BLaER1 (cell line): ENCODE data around the gene ILRUN.
A peak's percentile ranks its signal among the peaks of the same experiment; 100 is the strongest.
"Not testable (repeated sequence)": the region's sequence is repeated elsewhere in the genome, so short reads cannot be mapped to it uniquely, and the experiment has no call there.

Experiments
- H3K27ac ChIP-seq: shearing (Covaris generic); formaldehyde crosslinking; 2 replicates; pipeline ENCODE4 v1.8.1; 2022
- H3K27me3 ChIP-seq: shearing (Covaris generic); formaldehyde crosslinking; 2 replicates; pipeline ENCODE4 v1.8.1; 2022
- H3K36me3 ChIP-seq: shearing (Covaris generic); formaldehyde crosslinking; 2 replicates; pipeline ENCODE4 v1.8.1; 2022
- H3K4me1 ChIP-seq: shearing (Covaris generic); formaldehyde crosslinking; 2 replicates; pipeline ENCODE4 v1.8.1; 2022
- H3K4me2 ChIP-seq: shearing (Covaris generic); formaldehyde crosslinking; 2 replicates; pipeline ENCODE4 v1.8.1; 2022
- H3K4me3 ChIP-seq: shearing (Covaris generic); formaldehyde crosslinking; 2 replicates; pipeline ENCODE4 v1.8.1; 2022
- H3K9ac ChIP-seq: shearing (Covaris generic); formaldehyde crosslinking; 2 replicates; pipeline ENCODE4 v1.8.1; 2022
- H3K9me3 ChIP-seq: shearing (Covaris generic); formaldehyde crosslinking; 2 replicates; pipeline ENCODE4 v1.8.1; 2022
- H4K20me1 ChIP-seq: shearing (Covaris generic); formaldehyde crosslinking; 2 replicates; pipeline ENCODE4 v1.8.1; 2022
- Cebpa-rat ChIP-seq: shearing (Covaris generic); IDR thresholded peaks from 2 replicates; pipeline ENCODE4 v1.8.1; 2022

ILRUN gene

GRCh38 chr6:34697904-34698559 is 1.5 kb upstream of the ILRUN start:
- no peak overlapping the region for H3K27ac ChIP-seq
- no peak overlapping the region for H3K9ac ChIP-seq

GRCh38 chr6:34697544-34697836 is 923 bp upstream of the ILRUN start:
- peak overlapping the region; percentile 85; the same call in 1 of the 2 replicates for H3K27ac ChIP-seq
- no peak for TF ChIP-seq Cebpa-rat
- H3K4me2 ChIP-seq: peak overlapping the region; percentile 90
- no peaks in the 10 kb centered on the region for H3K9me3 ChIP-seq
- peak overlapping the region; percentile 91 for H3K4me3 ChIP-seq
- H3K36me3 ChIP-seq: 0 out of 2 replicates have a peak, but pooled peaks cover 4% of the 10 kb centered on the region
- H3K4me1 ChIP-seq: peaks cover 38% of the 10 kb centered on the region
- H3K9ac ChIP-seq: peak overlapping the region; percentile 84; the same call in 1 of the 2 replicates
- H3K27me3 ChIP-seq: no peaks in the 10 kb centered on the region
- H4K20me1 ChIP-seq: peaks cover 39% of the 10 kb centered on the region

More at GRCh38 chr6:34697904-34698559, 1.5 kb upstream of the ILRUN start:
- no peaks in the 10 kb centered on the region for H3K36me3 ChIP-seq
- peak overlapping the region; percentile 90; the same call in 1 of the 2 replicates for H3K4me2 ChIP-seq
- TF ChIP-seq Cebpa-rat: no peak
- H3K4me3 ChIP-seq: no peak overlapping the region
- H3K27me3 ChIP-seq: no peaks in the 10 kb centered on the region
- H3K9me3 ChIP-seq: no peaks in the 10 kb centered on the region
- H3K4me1 ChIP-seq: peaks cover 38% of the 10 kb centered on the region
- peaks cover 34% of the 10 kb centered on the region for H4K20me1 ChIP-seq

GRCh38 chr6:34696189-34696738 is 303 bp downstream of the ILRUN start:
- Histone ChIP-seq H3K9me3 (no peaks in the 10 kb centered on the region), H3K27me3 (no peaks in the 10 kb centered on the region), H3K4me1 (peaks cover 38% of the 10 kb centered on the region), H4K20me1 (peaks cover 51% of the 10 kb centered on the region), H3K4me2 (peak overlapping the region; percentile 99), H3K36me3 (0 out of 2 replicates have a peak, but pooled peaks cover 5% of the 10 kb centered on the region), H3K27ac (peak overlapping the region; percentile 87), H3K9ac (peak overlapping the region; percentile 90), H3K4me3 (peak overlapping the region; percentile 91)
- no peak for TF ChIP-seq Cebpa-rat

GRCh38 chr6:34695729-34696188 is 808 bp downstream of the ILRUN start:
- TF ChIP-seq Cebpa-rat: no peak
- Histone ChIP-seq H3K4me2 (peak overlapping the region; percentile 99), H3K9me3 (no peaks in the 10 kb centered on the region), H3K9ac (peak overlapping the region; percentile 90), H3K36me3 (0 out of 2 replicates have a peak, but pooled peaks cover 5% of the 10 kb centered on the region), H4K20me1 (peaks cover 56% of the 10 kb centered on the region), H3K27ac (peak overlapping the region; percentile 87), H3K4me1 (peaks cover 38% of the 10 kb centered on the region), H3K4me3 (peak overlapping the region; percentile 91), H3K27me3 (no peaks in the 10 kb centered on the region)

- no peak overlapping the region for H3K4me3 ChIP-seq
- H3K4me2 ChIP-seq: no peak overlapping the region
- H3K36me3 ChIP-seq: peaks cover 23% of the 10 kb centered on the region
- H3K27me3 ChIP-seq: no peaks in the 10 kb centered on the region
- H3K4me1 ChIP-seq: peaks cover 32% of the 10 kb centered on the region
- no peak overlapping the region for H3K9ac ChIP-seq
- H3K27ac ChIP-seq: no peak overlapping the region
- no peak for TF ChIP-seq Cebpa-rat
- H4K20me1 ChIP-seq: peaks cover 86% of the 10 kb centered on the region
- peaks cover 15% of the 10 kb centered on the region for H3K9me3 ChIP-seq
These were observed 4.3 kb downstream of the ILRUN start for GRCh38 chr6:34692280-34692679.

GRCh38 chr6:34689742-34690141 is 6.8 kb downstream of the ILRUN start:
- TF ChIP-seq Cebpa-rat: no peak
- no peak overlapping the region for H3K27ac ChIP-seq
- H3K9me3 ChIP-seq: peaks cover 16% of the 10 kb centered on the region
- H3K4me2 ChIP-seq: no peak overlapping the region
- H3K4me3 ChIP-seq: no peak overlapping the region
- no peaks in the 10 kb centered on the region for H3K27me3 ChIP-seq
- peaks cover 27% of the 10 kb centered on the region for H3K36me3 ChIP-seq
- H3K9ac ChIP-seq: no peak overlapping the region
- peaks cover 17% of the 10 kb centered on the region for H3K4me1 ChIP-seq
- peaks cover 80% of the 10 kb centered on the region for H4K20me1 ChIP-seq

GRCh38 chr6:34688956-34689355 is 7.6 kb downstream of the ILRUN start:
- Histone ChIP-seq H3K27me3 (no peaks in the 10 kb centered on the region), H4K20me1 (peaks cover 80% of the 10 kb centered on the region), H3K9me3 (peaks cover 16% of the 10 kb centered on the region), H3K4me3 (no peak overlapping the region), H3K4me1 (peaks cover 9% of the 10 kb centered on the region; the same call in 1 of the 2 replicates), H3K9ac (no peak overlapping the region), H3K36me3 (peaks cover 27% of the 10 kb centered on the region), H3K27ac (no peak overlapping the region), H3K4me2 (no peak overlapping the region)
- no peak for TF ChIP-seq Cebpa-rat

GRCh38 chr6:34684919-34685318 is 11.6 kb downstream of the ILRUN start:
- no peak overlapping the region for H3K9ac ChIP-seq
- peaks cover 19% of the 10 kb centered on the region for H3K4me1 ChIP-seq
- H3K27me3 ChIP-seq: no peaks in the 10 kb centered on the region
- H3K36me3 ChIP-seq: peaks cover 26% of the 10 kb centered on the region
- no peak overlapping the region for H3K4me2 ChIP-seq
- no peak for TF ChIP-seq Cebpa-rat
- H3K27ac ChIP-seq: no peak overlapping the region
- no peak overlapping the region for H3K4me3 ChIP-seq
- peaks cover 16% of the 10 kb centered on the region for H3K9me3 ChIP-seq
- peaks cover 74% of the 10 kb centered on the region for H4K20me1 ChIP-seq

GRCh38 chr6:34684364-34684763 is 12.2 kb downstream of the ILRUN start:
- Histone ChIP-seq H3K4me1 (peaks cover 19% of the 10 kb centered on the region), H3K27me3 (no peaks in the 10 kb centered on the region), H3K36me3 (peaks cover 26% of the 10 kb centered on the region), H3K4me3 (no peak overlapping the region), H3K9me3 (peaks cover 16% of the 10 kb centered on the region), H3K9ac (no peak overlapping the region), H3K27ac (no peak overlapping the region), H4K20me1 (peaks cover 74% of the 10 kb centered on the region), H3K4me2 (no peak overlapping the region)
- no peak for TF ChIP-seq Cebpa-rat

- peaks cover 4% of the 10 kb centered on the region; the same call in 1 of the 2 replicates for H3K36me3 ChIP-seq
- H3K4me3 ChIP-seq: no peak overlapping the region
- TF ChIP-seq Cebpa-rat: no peak
These were observed 15.6 kb downstream of the ILRUN start for GRCh38 chr6:34680802-34681515.

GRCh38 chr6:34680313-34680712 is 16.3 kb downstream of the ILRUN start:
- H3K27ac ChIP-seq, H3K36me3 ChIP-seq, H3K9ac ChIP-seq, H3K4me3 ChIP-seq, H3K27me3 ChIP-seq, H3K9me3 ChIP-seq: not testable (repeated sequence)
- H3K4me1 ChIP-seq: peaks cover 19% of the 10 kb centered on the region
- H3K4me2 ChIP-seq: peak overlapping the region; percentile 29; the same call in 1 of the 2 replicates
- H4K20me1 ChIP-seq: peaks cover 87% of the 10 kb centered on the region

More at GRCh38 chr6:34680802-34681515, 15.6 kb downstream of the ILRUN start:
- Histone ChIP-seq H3K9me3 (no peaks in the 10 kb centered on the region), H3K27me3 (no peaks in the 10 kb centered on the region), H4K20me1 (peaks cover 90% of the 10 kb centered on the region), H3K9ac (no peak overlapping the region), H3K4me2 (peak overlapping the region; percentile 29), H3K4me1 (peaks cover 19% of the 10 kb centered on the region), H3K27ac (no peak overlapping the region)
